Choroid plexus epithelial cell (primary cell): ENCODE results near the gene RPS3A.

Source experiments
- DNase-seq: peaks from one replicate; pipeline ENCODE4 v3.0.0-alpha.2; 2010; ENCODE audit warnings: low read depth
- H3K4me3 ChIP-seq: 2 replicates; pipeline ENCODE4 v1.5.1; 2011; ENCODE audit warnings: low read depth, mild to moderate bottlenecking, control low read depth, low read length, moderate library complexity
- CTCF ChIP-seq: conservative IDR thresholded peaks from 2 replicates; pipeline ENCODE4 v1.5.1; 2011; ENCODE audit warnings: low read depth, mild to moderate bottlenecking, control low read depth, inconsistent platforms, low read length, moderate library complexity

The RPS3A gene

GRCh38 chr4:151099976-151100417, 569 bp downstream of the RPS3A start:
- TF ChIP-seq CTCF = no peak

GRCh38 chr4:151100531-151100930, 1.1 kb downstream of the RPS3A start:
- no peak for TF ChIP-seq CTCF

More at GRCh38 chr4:151099976-151100417, 569 bp downstream of the RPS3A start:
- peak; percentile 51 for DNase-seq
- peak overlapping the region; percentile 97 for H3K4me3 ChIP-seq

GRCh38 chr4:151103758-151104157, 4.3 kb downstream of the RPS3A start:
- H3K4me3 ChIP-seq = no peak overlapping the region
- no peak for TF ChIP-seq CTCF
- no peak for DNase-seq

More at GRCh38 chr4:151100531-151100930, 1.1 kb downstream of the RPS3A start:
- H3K4me3 ChIP-seq = peak overlapping the region; percentile 97
- DNase-seq = no peak

GRCh38 chr4:151104621-151105020, 5.2 kb downstream of the RPS3A start:
- no peak for DNase-seq
- H3K4me3 ChIP-seq = no peak overlapping the region
- TF ChIP-seq CTCF = no peak

- DNase-seq = no peak
- no peak overlapping the region for H3K4me3 ChIP-seq
- no peak for TF ChIP-seq CTCF
These were observed 6.1 kb downstream of the RPS3A start for GRCh38 chr4:151105454-151106032.

- DNase-seq = no peak
- TF ChIP-seq CTCF = no peak
- H3K4me3 ChIP-seq = no peak overlapping the region
These were observed 7.6 kb downstream of the RPS3A start for GRCh38 chr4:151107063-151107462.

GRCh38 chr4:151110236-151110635, 10.8 kb downstream of the RPS3A start:
- TF ChIP-seq CTCF = no peak
- no peak overlapping the region for H3K4me3 ChIP-seq
- DNase-seq = no peak
